Parathyroid adenoma (tissue), 2 donors: Measurements from ENCODE around the gene FOXC2.

Source experiments
- H2AFZ ChIP-seq: fragments of 300-600 bp; sonication (generic); one replicate; pipeline ENCODE4 v1.7.0; 2017; ENCODE audit warnings: antibody characterized with exemption, mild to moderate bottlenecking
- H3K27ac ChIP-seq: fragments of 300-600 bp; sonication (generic); one replicate; pipeline ENCODE4 v1.7.0; 2017
- H3K27me3 ChIP-seq: fragments of 300-600 bp; sonication (generic); one replicate; pipeline ENCODE4 v1.7.0; 2017; ENCODE audit warnings: low read length; ENCODE audit not compliant: control insufficient read depth, insufficient read depth
- H3K36me3 ChIP-seq: fragments of 300-600 bp; sonication (generic); one replicate; pipeline ENCODE4 v1.7.0; 2017; ENCODE audit warnings: low read length; ENCODE audit not compliant: control insufficient read depth, insufficient read depth
- H3K4me1 ChIP-seq: fragments of 300-600 bp; sonication (generic); one replicate; pipeline ENCODE4 v1.7.0; 2017; ENCODE audit warnings: control low read depth
- H3K4me2 ChIP-seq: fragments of 300-600 bp; sonication (generic); one replicate; pipeline ENCODE4 v1.7.0; 2017; ENCODE audit warnings: low read length
- H3K4me3 ChIP-seq: fragments of 300-600 bp; sonication (generic); one replicate; pipeline ENCODE4 v1.7.0; 2017; ENCODE audit warnings: low read depth, low read length
- H3K79me2 ChIP-seq: fragments of 300-600 bp; sonication (generic); one replicate; pipeline ENCODE4 v1.7.0; 2017; ENCODE audit warnings: control low read depth
- H3K9ac ChIP-seq: fragments of 300-600 bp; sonication (generic); one replicate; pipeline ENCODE4 v1.7.0; 2017; ENCODE audit warnings: mild to moderate bottlenecking
- H3K9me3 ChIP-seq: fragments of 300-600 bp; sonication (generic); one replicate; pipeline ENCODE4 v1.7.0; 2017; ENCODE audit warnings: low read length; ENCODE audit not compliant: control insufficient read depth
- TF ChIP-seq, protein P1 (sequence below): fragments of 300-600 bp; sonication (generic); IDR thresholded peaks from one replicate; pipeline ENCODE4 v1.7.0; 2017; ENCODE audit warnings: antibody characterized with exemption, mild to moderate bottlenecking
- donor health status: primary hyperparathyroidism.

Gene FOXC2

GRCh38 chr16:86567701-86568581 lies 1.3 kb downstream of the FOXC2 start:
- TF ChIP-seq, protein P1, sequence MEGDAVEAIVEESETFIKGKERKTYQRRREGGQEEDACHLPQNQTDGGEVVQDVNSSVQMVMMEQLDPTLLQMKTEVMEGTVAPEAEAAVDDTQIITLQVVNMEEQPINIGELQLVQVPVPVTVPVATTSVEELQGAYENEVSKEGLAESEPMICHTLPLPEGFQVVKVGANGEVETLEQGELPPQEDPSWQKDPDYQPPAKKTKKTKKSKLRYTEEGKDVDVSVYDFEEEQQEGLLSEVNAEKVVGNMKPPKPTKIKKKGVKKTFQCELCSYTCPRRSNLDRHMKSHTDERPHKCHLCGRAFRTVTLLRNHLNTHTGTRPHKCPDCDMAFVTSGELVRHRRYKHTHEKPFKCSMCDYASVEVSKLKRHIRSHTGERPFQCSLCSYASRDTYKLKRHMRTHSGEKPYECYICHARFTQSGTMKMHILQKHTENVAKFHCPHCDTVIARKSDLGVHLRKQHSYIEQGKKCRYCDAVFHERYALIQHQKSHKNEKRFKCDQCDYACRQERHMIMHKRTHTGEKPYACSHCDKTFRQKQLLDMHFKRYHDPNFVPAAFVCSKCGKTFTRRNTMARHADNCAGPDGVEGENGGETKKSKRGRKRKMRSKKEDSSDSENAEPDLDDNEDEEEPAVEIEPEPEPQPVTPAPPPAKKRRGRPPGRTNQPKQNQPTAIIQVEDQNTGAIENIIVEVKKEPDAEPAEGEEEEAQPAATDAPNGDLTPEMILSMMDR: no peak
- H3K4me3 ChIP-seq: no peak overlapping the region
- no peak overlapping the region for H3K4me2 ChIP-seq
- H3K9ac ChIP-seq: no peak overlapping the region
- no peaks in the 10 kb centered on the region for H3K79me2 ChIP-seq
- H3K36me3 ChIP-seq: no peaks in the 10 kb centered on the region
- no peak overlapping the region for H2AFZ ChIP-seq
- peaks cover 5% of the 10 kb centered on the region for H3K4me1 ChIP-seq
- H3K27me3 ChIP-seq: peaks cover 17% of the 10 kb centered on the region
- no peak overlapping the region for H3K27ac ChIP-seq
- no peaks in the 10 kb centered on the region for H3K9me3 ChIP-seq

GRCh38 chr16:86568677-86569623 lies 2.3 kb downstream of the FOXC2 start:
- Histone ChIP-seq H3K4me2 (no peak overlapping the region), H2AFZ (no peak overlapping the region), H3K9ac (no peak overlapping the region), H3K36me3 (no peaks in the 10 kb centered on the region), H3K4me3 (no peak overlapping the region), H3K9me3 (no peaks in the 10 kb centered on the region), H3K4me1 (peaks cover 4% of the 10 kb centered on the region), H3K79me2 (no peaks in the 10 kb centered on the region), H3K27me3 (peaks cover 16% of the 10 kb centered on the region), H3K27ac (no peak overlapping the region)
- TF ChIP-seq, protein P1: no peak

DNA sequence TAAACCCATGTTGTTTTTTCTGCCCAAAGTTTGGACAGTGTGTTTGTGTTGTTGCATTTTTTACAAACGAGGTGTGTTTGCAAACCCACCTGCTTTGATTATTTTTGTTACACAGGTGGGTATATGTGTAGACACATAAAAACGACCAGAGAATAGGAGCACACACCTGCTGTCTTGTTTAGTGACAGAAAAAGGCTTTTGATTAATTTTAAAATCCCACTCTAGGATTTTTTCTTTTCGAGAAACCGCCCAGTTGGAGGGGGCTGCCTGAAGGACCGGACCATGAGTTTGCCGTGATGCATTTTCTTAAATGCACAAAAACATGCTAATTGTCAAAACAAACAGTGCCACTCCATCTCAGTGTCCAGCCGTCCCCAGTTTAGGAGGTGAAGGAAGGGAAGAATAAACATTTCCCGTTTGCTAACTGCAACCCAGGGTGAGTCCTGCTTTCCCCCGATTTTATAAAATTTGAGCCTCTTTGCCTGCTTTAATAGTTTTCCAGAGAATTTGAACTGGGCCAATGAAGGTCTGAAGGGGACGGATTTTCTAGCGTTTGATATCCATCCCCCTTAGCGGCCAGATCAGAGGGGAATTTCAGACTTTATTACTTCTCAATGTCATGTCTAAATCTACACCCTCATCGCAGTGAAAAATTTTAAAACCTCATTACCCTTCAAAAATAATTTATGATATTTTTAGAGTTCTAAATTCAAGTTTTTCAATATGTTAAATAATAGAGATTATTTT lies 3.2 kb downstream of the FOXC2 start:
- Histone ChIP-seq H3K4me3 (no peak overlapping the region), H3K36me3 (no peaks in the 10 kb centered on the region), H3K4me2 (no peak overlapping the region), H3K9ac (no peak overlapping the region), H3K9me3 (no peaks in the 10 kb centered on the region), H3K79me2 (no peaks in the 10 kb centered on the region), H3K27me3 (peaks cover 10% of the 10 kb centered on the region), H2AFZ (no peak overlapping the region), H3K4me1 (no peaks in the 10 kb centered on the region), H3K27ac (no peak overlapping the region)
- TF ChIP-seq, protein P1: no peak

- Histone ChIP-seq H3K9ac (no peak overlapping the region), H3K36me3 (no peaks in the 10 kb centered on the region), H3K27ac (no peak overlapping the region), H3K4me3 (no peak overlapping the region), H3K4me1 (no peaks in the 10 kb centered on the region), H3K4me2 (no peak overlapping the region), H3K79me2 (no peaks in the 10 kb centered on the region), H2AFZ (no peak overlapping the region), H3K9me3 (no peaks in the 10 kb centered on the region), H3K27me3 (peaks cover 9% of the 10 kb centered on the region)
- TF ChIP-seq, protein P1: no peak
These were observed 4.2 kb downstream of the FOXC2 start for GRCh38 chr16:86570558-86571529.
